H1 (cell line): Measurements from ENCODE around the gene MEGF11.

Experiments used
- ASH2L ChIP-seq: fragments of 200-600, 300-600 bp; sonication (generic); IDR thresholded peaks from one replicate; pipeline ENCODE4 v1.7.1; 2017; ENCODE audit warnings: low read length
- CHD2 ChIP-seq: IDR thresholded peaks from 2 replicates; pipeline ENCODE4 v1.6.1; 2012; ENCODE audit warnings: low read length, improper control_type of control experiment
- EZH2 ChIP-seq: fragments of 200-600 bp; sonication (generic); IDR thresholded peaks from 2 replicates; pipeline ENCODE4 v1.7.1; 2012; ENCODE audit warnings: low read depth, mild to moderate bottlenecking, moderate library complexity, low read length, inconsistent platforms; ENCODE audit not compliant: severe bottlenecking
- KDM5A ChIP-seq: fragments of 200-600 bp; IDR thresholded peaks from 2 replicates; pipeline ENCODE4 v1.7.1; 2012; ENCODE audit warnings: mild to moderate bottlenecking, low read length, inconsistent platforms, mixed read lengths
- POLR2A ChIP-seq, 2 experiments: IDR thresholded peaks; 1 replicate in 1 of 2; 2 replicates in 1 of 2; pipeline ENCODE4 v1.6.1; 2011; ENCODE audit warnings: low read depth in 2 of 2, low read length in 2 of 2, mild to moderate bottlenecking in 2 of 2; ENCODE audit errors: control extremely low read depth in 1 of 2
- POLR2AphosphoS5 ChIP-seq: IDR thresholded peaks from 2 replicates; pipeline ENCODE4 v1.6.1; 2011; ENCODE audit warnings: low read depth, low read length
- TF ChIP-seq, protein P1 (sequence below), 3 experiments: IDR thresholded peaks; 1 replicate in 2 of 3; 2 replicates in 1 of 3; pipeline versions ENCODE4 v1.5.1 to v1.6.1; 2011; ENCODE audit warnings: low read length in 3 of 3, mild to moderate bottlenecking in 3 of 3, inconsistent platforms in 2 of 3, low read depth in 1 of 3, moderate library complexity in 1 of 3; ENCODE audit not compliant: insufficient read depth in 1 of 3; ENCODE audit errors: control extremely low read depth in 1 of 3
- TF ChIP-seq, protein P2 (sequence below): IDR thresholded peaks from 2 replicates; pipeline ENCODE4 v1.6.1; 2012; ENCODE audit warnings: inconsistent platforms

DNA sequence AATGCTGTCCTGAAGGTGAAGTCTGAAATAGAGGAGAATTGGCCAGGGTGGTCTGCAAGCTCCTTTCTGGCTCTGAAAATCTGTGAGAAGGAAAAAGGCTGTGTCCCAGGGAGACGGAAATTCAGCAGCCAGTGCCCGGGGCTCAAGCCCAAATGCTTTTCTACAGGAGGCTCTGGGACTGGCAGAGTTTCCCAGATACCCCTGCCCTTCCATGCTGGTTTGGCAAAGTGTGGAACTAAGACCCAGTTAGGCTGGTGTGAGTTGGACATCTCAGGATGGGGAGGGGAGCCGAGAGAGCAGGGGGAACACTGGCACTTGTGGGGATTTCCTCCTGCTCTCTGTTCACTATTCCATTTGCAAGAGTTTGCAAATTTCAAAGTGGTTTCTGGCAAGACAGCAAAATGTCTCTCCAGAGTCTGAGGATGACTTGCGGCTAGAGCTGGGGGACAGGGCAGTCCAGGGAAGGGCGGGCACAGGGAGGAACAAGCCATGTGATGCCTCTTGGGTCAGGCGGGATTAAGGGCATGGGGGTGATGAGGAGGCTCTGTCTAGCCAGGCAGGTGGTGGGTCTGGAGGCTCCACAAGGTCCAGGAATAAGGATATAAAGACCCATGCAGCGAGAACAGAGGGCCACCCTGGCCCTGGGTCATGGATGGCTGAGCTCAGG, 231.9 kb downstream of the MEGF11 start:
- no peak for TF ChIP-seq EZH2
- TF ChIP-seq, protein P1, sequence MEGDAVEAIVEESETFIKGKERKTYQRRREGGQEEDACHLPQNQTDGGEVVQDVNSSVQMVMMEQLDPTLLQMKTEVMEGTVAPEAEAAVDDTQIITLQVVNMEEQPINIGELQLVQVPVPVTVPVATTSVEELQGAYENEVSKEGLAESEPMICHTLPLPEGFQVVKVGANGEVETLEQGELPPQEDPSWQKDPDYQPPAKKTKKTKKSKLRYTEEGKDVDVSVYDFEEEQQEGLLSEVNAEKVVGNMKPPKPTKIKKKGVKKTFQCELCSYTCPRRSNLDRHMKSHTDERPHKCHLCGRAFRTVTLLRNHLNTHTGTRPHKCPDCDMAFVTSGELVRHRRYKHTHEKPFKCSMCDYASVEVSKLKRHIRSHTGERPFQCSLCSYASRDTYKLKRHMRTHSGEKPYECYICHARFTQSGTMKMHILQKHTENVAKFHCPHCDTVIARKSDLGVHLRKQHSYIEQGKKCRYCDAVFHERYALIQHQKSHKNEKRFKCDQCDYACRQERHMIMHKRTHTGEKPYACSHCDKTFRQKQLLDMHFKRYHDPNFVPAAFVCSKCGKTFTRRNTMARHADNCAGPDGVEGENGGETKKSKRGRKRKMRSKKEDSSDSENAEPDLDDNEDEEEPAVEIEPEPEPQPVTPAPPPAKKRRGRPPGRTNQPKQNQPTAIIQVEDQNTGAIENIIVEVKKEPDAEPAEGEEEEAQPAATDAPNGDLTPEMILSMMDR (IDR thresholded peaks at IDR 0.05; ENCODE audit: control extremely low read depth in 1 of 3, insufficient read depth in 1 of 3, low read depth in 1 of 3, low read length in 3 of 3) = no peak
- TF ChIP-seq POLR2A (IDR thresholded peaks at IDR 0.05; ENCODE audit: control extremely low read depth in 1 of 2, low read depth in 2 of 2, low read length in 2 of 2) = no peak
- TF ChIP-seq ASH2L = no peak
- TF ChIP-seq POLR2AphosphoS5 = no peak
- no peak for TF ChIP-seq KDM5A
- no peak for TF ChIP-seq CHD2
- TF ChIP-seq, protein P2, sequence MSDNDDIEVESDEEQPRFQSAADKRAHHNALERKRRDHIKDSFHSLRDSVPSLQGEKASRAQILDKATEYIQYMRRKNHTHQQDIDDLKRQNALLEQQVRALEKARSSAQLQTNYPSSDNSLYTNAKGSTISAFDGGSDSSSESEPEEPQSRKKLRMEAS = no peak
